Ovary (tissue), 9 donors: ENCODE results near the gene KRTAP10-12. TPM values are rescaled to one million over a fixed set of nuclear protein-coding genes. Genes with fewer than 3 reads are reported as not detected.

Source experiments
- DNase-seq, 5 donors: peaks; one replicate each; pipeline ENCODE4 v3.0.0-alpha.2; 2019 to 2020
- H3K27ac ChIP-seq, 2 donors: fragments of 200-600 bp; one replicate each; pipeline versions ENCODE4 v1.5.1 to v1.8.0; 2019 to 2022
- H3K27me3 ChIP-seq: fragments of 200-600 bp; one replicate; pipeline ENCODE4 v1.8.0; 2022
- H3K36me3 ChIP-seq: fragments of 200-600 bp; sonication (generic); one replicate; pipeline ENCODE4 v1.5.1; 2019
- H3K4me1 ChIP-seq: one replicate; pipeline ENCODE4 v1.8.1; 2013; ENCODE audit warnings: mild to moderate bottlenecking, moderate library complexity; ENCODE audit not compliant: insufficient read depth
- H3K4me3 ChIP-seq: fragments of 200-600 bp; sonication (generic); one replicate; pipeline ENCODE4 v1.5.1; 2017
- H3K9me3 ChIP-seq, 2 donors: fragments of 200-600 bp in 1 of 2; sonication (generic) in 1 of 2; one replicate each; pipeline versions ENCODE4 v1.5.1 to v1.8.1; 2013 to 2019; ENCODE audit warnings: mild to moderate bottlenecking in 1 of 2, moderate library complexity in 1 of 2
- EP300 ChIP-seq: sonication (generic); formaldehyde crosslinking; IDR thresholded peaks from one replicate; pipeline ENCODE4 v1.6.1; 2017; ENCODE audit warnings: antibody characterized with exemption
- POLR2A ChIP-seq: fragments of 450-650 bp; IDR thresholded peaks from one replicate; pipeline ENCODE4 v1.6.1; 2017; ENCODE audit warnings: antibody characterized with exemption, mild to moderate bottlenecking, moderate library complexity
- whole genome bisulfite sequencing, 3 donors: extraction: QIAGEN DNeasy Blood & Tissue Kit in 1 of 3; methylation state at CpG; one replicate each; pipeline versions ENCODE4 v1.1.5 to v1.1.7; 2013 to 2017; 5-methylcytosine and 5-hydroxymethylcytosine counted together
- intact Hi-C, 4 donors: fragments of 100-400 bp; cut with DNase I; formaldehyde crosslinking; loops; one replicate each; pipeline versions ENCODE4 v1.11.0 to v1.15.1; 2022 to 2023
- polyA plus RNA-seq, 2 donors: library from polyadenylated mRNA; stranded (reverse); fragments of 200-250 nt in 1 of 2; fragments of 350-450 nt in 1 of 2; fragmentation: Illumina TruSeq in 1 of 2; extraction: RNeasy Lipid Tissue Mini Kit (QIAGEN cat#74804) in 1 of 2; gene quantifications; one replicate each; pipeline ENCODE4 v1.2.3, GENCODE V29; 2013 to 2014
- total RNA-seq, 7 donors: library from RNA; depleted of rRNA in 2 of 7; stranded (reverse); fragments of >200 nt in 2 of 7; fragmentation: NEBNext Ultra II Directional in 3 of 7; extraction: Animal tissue kit (Norgen Biotek cat#: 25700) in 3 of 7; gene quantifications; one replicate each; pipeline versions ENCODE4 v1.1.0 to v1.2.4, GENCODE V29; 2016 to 2023
- TF ChIP-seq, protein P1 (sequence below), 3 donors: fragments of 450-650 bp in 2 of 3; fragments of 200-600 bp in 1 of 3; IDR thresholded peaks; one replicate each; pipeline versions ENCODE4 v1.5.1 to v1.8.0; 2016 to 2022; ENCODE audit warnings: antibody characterized with exemption in 3 of 3, mild to moderate bottlenecking in 1 of 3
- donor health status: DM: no; HTN: no; CAD: no; lungs with moderate emphysema.
- donor health status: DM: no; HTN: no; CAD: no.
- donor health status: Bipolar disorder and iron deficiency.
- donor health status: DM: yes; HTN: yes; CAD: no.
- donor health status: DM: no; HTN: no; CAD: no.
- donor health status: DM: yes; HTN: yes; CAD: no.

The KRTAP10-12 gene
- total and polyA plus RNA-seq, 9 donors, result not detected

GRCh38 chr21:44702973-44703730, 6.2 kb downstream of the KRTAP10-12 start:
- DNase-seq, result no peak
- H3K4me3 ChIP-seq, result no peak overlapping the region
- H3K9me3 ChIP-seq, result peaks cover 0 to 5% of the 10 kb centered on the region in 2 donors
- H3K4me1 ChIP-seq, result no peaks in the 10 kb centered on the region
- TF ChIP-seq, protein P1, sequence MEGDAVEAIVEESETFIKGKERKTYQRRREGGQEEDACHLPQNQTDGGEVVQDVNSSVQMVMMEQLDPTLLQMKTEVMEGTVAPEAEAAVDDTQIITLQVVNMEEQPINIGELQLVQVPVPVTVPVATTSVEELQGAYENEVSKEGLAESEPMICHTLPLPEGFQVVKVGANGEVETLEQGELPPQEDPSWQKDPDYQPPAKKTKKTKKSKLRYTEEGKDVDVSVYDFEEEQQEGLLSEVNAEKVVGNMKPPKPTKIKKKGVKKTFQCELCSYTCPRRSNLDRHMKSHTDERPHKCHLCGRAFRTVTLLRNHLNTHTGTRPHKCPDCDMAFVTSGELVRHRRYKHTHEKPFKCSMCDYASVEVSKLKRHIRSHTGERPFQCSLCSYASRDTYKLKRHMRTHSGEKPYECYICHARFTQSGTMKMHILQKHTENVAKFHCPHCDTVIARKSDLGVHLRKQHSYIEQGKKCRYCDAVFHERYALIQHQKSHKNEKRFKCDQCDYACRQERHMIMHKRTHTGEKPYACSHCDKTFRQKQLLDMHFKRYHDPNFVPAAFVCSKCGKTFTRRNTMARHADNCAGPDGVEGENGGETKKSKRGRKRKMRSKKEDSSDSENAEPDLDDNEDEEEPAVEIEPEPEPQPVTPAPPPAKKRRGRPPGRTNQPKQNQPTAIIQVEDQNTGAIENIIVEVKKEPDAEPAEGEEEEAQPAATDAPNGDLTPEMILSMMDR (IDR thresholded peaks at IDR 0.05), result no peak
- TF ChIP-seq POLR2A (no peak), EP300 (no peak)
- no peak overlapping the region for H3K27ac ChIP-seq
- no peaks in the 10 kb centered on the region for H3K27me3 ChIP-seq
- WGBS, 3 donors, result 41 to 45% (median 45%) methylated on average over 16 of the region's 16 CpGs
- no peaks in the 10 kb centered on the region for H3K36me3 ChIP-seq
- intact Hi-C loops, result no loop called here

DNA sequence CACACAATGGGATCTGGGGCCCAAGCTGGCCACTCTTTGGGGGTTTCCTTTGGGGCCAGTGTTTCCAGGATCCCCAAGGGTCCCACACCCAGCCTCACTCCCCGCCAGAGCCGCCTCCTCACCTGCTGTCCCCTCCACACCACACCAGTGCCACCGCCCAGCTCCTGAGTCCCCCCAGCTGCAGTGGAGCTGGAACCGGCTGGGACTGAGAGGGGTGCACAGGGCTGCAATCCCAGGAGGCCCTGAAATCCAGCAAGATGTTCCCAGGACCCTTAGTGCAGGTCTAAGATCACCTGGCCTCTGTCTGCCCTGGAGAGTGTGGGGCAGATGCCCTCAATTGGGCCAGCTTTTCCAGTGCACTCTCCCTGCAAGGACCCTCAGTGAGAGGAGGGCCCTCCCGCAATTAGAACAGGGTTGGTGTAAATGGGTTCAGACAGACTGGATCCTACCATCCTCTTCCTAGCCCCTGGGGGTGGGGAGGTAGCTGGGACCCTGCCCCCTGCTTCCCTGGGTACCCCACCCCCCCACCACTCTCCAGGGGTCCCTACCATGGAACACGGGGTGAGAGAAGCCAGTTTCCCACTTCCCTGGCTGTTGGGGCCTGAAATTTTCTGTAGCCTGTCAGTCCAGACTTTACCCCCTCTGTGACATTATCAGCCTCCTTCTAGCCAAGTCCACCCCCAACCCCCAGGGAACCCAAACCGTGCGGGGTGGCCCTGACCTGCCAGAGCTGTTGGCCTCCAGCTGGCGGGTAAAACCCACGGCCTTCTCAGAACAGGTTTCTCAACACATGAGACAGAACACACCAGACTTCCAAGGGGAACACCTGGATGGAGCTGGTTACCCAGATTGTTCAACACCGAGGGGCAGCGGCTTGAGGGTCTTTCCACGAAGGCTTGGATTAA, 7.0 kb downstream of the KRTAP10-12 start:
- no peaks in the 10 kb centered on the region for H3K4me1 ChIP-seq
- 28 to 30% (median 29%) methylated on average over 13 of the region's 13 CpGs for WGBS, 3 donors
- no peak overlapping the region for H3K4me3 ChIP-seq
- no peaks in the 10 kb centered on the region for H3K27me3 ChIP-seq
- H3K27ac ChIP-seq, result no peak overlapping the region
- DNase-seq, result no peak
- TF ChIP-seq, protein P1 (IDR thresholded peaks at IDR 0.05), result no peak
- no peak for TF ChIP-seq EP300
- H3K9me3 ChIP-seq, result peaks cover 0 to 5% of the 10 kb centered on the region in 2 donors
- H3K36me3 ChIP-seq, result no peaks in the 10 kb centered on the region
- intact Hi-C loops, result no loop called here

GRCh38 chr21:44704636-44705001, 7.6 kb downstream of the KRTAP10-12 start:
- intact Hi-C loops, result no loop called here
- 10 to 18% (median 13%) methylated on average over 13 of the region's 13 CpGs for WGBS, 3 donors
- H3K36me3 ChIP-seq, result no peaks in the 10 kb centered on the region
- no peak overlapping the region for H3K27ac ChIP-seq
- no peaks in the 10 kb centered on the region for H3K4me1 ChIP-seq
- DNase-seq, result peak in 1 of 5 donors; percentile 18
- H3K27me3 ChIP-seq, result no peaks in the 10 kb centered on the region
- no peak overlapping the region for H3K4me3 ChIP-seq
- TF ChIP-seq, protein P1 (IDR thresholded peaks at IDR 0.05), result no peak
- TF ChIP-seq EP300 (no peak), POLR2A (no peak)
- H3K9me3 ChIP-seq, result peaks cover 0 to 5% of the 10 kb centered on the region in 2 donors

DNA sequence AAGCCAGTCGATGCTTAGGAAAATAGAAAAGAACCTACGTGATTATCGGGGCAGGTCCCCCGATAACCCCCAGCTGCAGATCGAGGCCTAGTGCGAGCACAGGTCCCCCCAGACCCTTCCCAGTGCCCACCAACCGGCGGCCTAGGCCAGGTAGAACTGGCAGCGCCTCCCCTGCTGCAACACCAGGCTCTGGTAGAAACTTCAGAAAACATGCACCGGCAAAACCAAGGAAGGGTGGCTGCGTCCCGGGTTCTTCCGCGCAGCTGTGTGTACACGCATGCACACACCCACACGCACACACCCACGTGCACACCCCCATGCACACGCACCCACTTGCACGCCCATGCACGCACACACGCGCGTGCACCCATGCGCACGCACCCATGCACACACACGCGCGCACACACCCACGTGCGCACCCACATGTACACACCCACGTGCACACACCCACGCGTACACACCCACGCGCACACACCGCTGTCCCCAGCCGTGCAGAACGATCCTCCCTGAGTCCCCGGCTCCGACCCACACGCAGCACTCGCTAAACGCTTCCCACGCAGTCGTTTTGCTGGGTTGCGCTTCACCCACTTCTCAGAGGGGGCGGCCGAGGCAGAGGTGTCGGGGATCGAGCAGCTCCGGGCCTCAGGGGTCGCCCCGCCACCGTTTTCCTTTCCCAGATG, 9.2 kb downstream of the KRTAP10-12 start:
- H3K27ac ChIP-seq, result no peak overlapping the region
- intact Hi-C loops, result no loop called here
- no peaks in the 10 kb centered on the region for H3K4me1 ChIP-seq
- no peak for TF ChIP-seq POLR2A
- no peak for TF ChIP-seq EP300
- TF ChIP-seq, protein P1 (IDR thresholded peaks at IDR 0.05), result no peak
- no peaks in the 10 kb centered on the region for H3K27me3 ChIP-seq
- peaks cover 0 to 5% of the 10 kb centered on the region in 2 donors for H3K9me3 ChIP-seq
- DNase-seq, result peak in 1 of 5 donors; percentile 11
- no peak overlapping the region for H3K4me3 ChIP-seq
- 2 to 6% (median 3%) methylated on average over 37 to 54 of the region's 54 CpGs for WGBS, 3 donors
- H3K36me3 ChIP-seq, result no peaks in the 10 kb centered on the region
